H1 (cell line): ENCODE data around the gene FOXD3. TPM values are rescaled to one million over a fixed set of nuclear protein-coding genes. Genes with fewer than 3 reads are reported as not detected.

Source experiments
- CTCF ChIA-PET: fragments of 300-600 bp; sonication (Branson Sonifier 250); formaldehyde crosslinking; loops from one replicate; lab custom pipeline; 2021; ENCODE audit not compliant: partially characterized antibody; lab: Charles Lee
- POLR2A ChIA-PET: fragments of 300-600 bp; sonication (Branson Sonifier 250); formaldehyde crosslinking; loops from one replicate; lab custom pipeline; 2021; ENCODE audit warnings: inconsistent platforms; ENCODE audit not compliant: partially characterized antibody; lab: Charles Lee
- DNase-seq, 2 experiments: peaks; one replicate each; pipeline versions ENCODE4 v3.0.0 to v3.0.0-alpha.2; 2010 to 2022; ENCODE audit warnings: low spot score in 2 of 2, low read depth in 1 of 2, mixed read lengths in 1 of 2
- FAIRE-seq: peaks from 2 replicates; lab custom pipeline; 2011; peaks lifted over from hg19 to GRCh38; lab: Jason Lieb, UNC
- H2AFZ ChIP-seq: 2 replicates; pipeline ENCODE4 v1.8.1; 2012; ENCODE audit warnings: low read length, inconsistent platforms
- H2AK5ac ChIP-seq: 2 replicates; pipeline ENCODE4 v1.6.1; 2013; ENCODE audit warnings: low read depth, low read length
- H2BK120ac ChIP-seq: replicated peaks from 2 replicates; pipeline ENCODE3; 2013; ENCODE audit warnings: low read depth, low read length, inconsistent platforms
- H2BK12ac ChIP-seq: 2 replicates; pipeline ENCODE4 v1.6.1; 2013; ENCODE audit warnings: low read depth, low read length
- H2BK15ac ChIP-seq: 2 replicates; pipeline ENCODE4 v1.6.1; 2013; ENCODE audit warnings: low read length
- H2BK20ac ChIP-seq: 2 replicates; pipeline ENCODE4 v1.6.1; 2013; ENCODE audit warnings: low read length
- H2BK5ac ChIP-seq: 2 replicates; pipeline ENCODE4 v1.6.1; 2013; ENCODE audit warnings: low read depth, low read length
- H3K14ac ChIP-seq: 2 replicates; pipeline ENCODE4 v1.6.1; 2013; ENCODE audit warnings: inconsistent platforms; ENCODE audit not compliant: insufficient read length
- H3K18ac ChIP-seq: 2 replicates; pipeline ENCODE4 v1.6.1; 2013; ENCODE audit warnings: low read length; ENCODE audit errors: extremely low read depth
- H3K23ac ChIP-seq: 2 replicates; pipeline ENCODE4 v1.6.1; 2013; ENCODE audit warnings: inconsistent platforms; ENCODE audit not compliant: insufficient read length
- H3K23me2 ChIP-seq: 2 replicates; pipeline ENCODE4 v1.6.1; 2013; ENCODE audit warnings: low read depth, low read length
- H3K27ac ChIP-seq: 2 replicates; pipeline ENCODE4 v1.6.1; 2011; ENCODE audit warnings: low read depth, low read length, inconsistent platforms
- H3K27me3 ChIP-seq, 4 experiments: replicated peaks in 1 of 4; 1 replicate in 1 of 4; 2 replicates in 3 of 4; pipeline versions ENCODE4 v1.6.1 to v1.8.1; 2011 to 2013; ENCODE audit warnings: low read length in 3 of 4, mild to moderate bottlenecking in 3 of 4, inconsistent platforms in 2 of 4, mixed read lengths in 2 of 4, moderate library complexity in 1 of 4; ENCODE audit not compliant: control insufficient read depth in 3 of 4, insufficient read depth in 3 of 4; ENCODE audit errors: extremely low read depth in 1 of 4
- H3K36me3 ChIP-seq, 4 experiments: 2 replicates each; pipeline versions ENCODE4 v1.6.1 to v1.8.1; 2011 to 2013; ENCODE audit warnings: mild to moderate bottlenecking in 4 of 4, low read length in 3 of 4, moderate library complexity in 2 of 4, control low read depth in 1 of 4, inconsistent platforms in 1 of 4; ENCODE audit not compliant: insufficient read depth in 4 of 4, control insufficient read depth in 2 of 4
- H3K4ac ChIP-seq: replicated peaks from 2 replicates; pipeline ENCODE3; 2013; ENCODE audit warnings: low read length, low read depth, mixed read lengths, inconsistent platforms; ENCODE audit not compliant: insufficient read length
- H3K4me1 ChIP-seq, 4 experiments: replicated peaks in 1 of 4; 1 replicate in 1 of 4; 2 replicates in 3 of 4; pipeline versions ENCODE4 v1.6.1 to v1.8.1; 2011 to 2013; ENCODE audit warnings: low read length in 3 of 4, inconsistent platforms in 2 of 4, mixed read lengths in 1 of 4; ENCODE audit not compliant: insufficient read depth in 4 of 4, control insufficient read depth in 3 of 4
- H3K4me2 ChIP-seq, 2 experiments: 2 replicates each; pipeline versions ENCODE4 v1.6.1 to v1.8.1; 2011 to 2013; ENCODE audit warnings: low read depth in 2 of 2, low read length in 2 of 2, control low read depth in 1 of 2, inconsistent platforms in 1 of 2, mild to moderate bottlenecking in 1 of 2; ENCODE audit not compliant: insufficient read depth in 1 of 2
- H3K4me3 ChIP-seq, 4 experiments: fragments of 200-600, 300-600 bp in 1 of 4; sonication (generic), shearing (Covaris generic), sonication (Bioruptor Twin) in 1 of 4; 2 replicates each; pipeline versions ENCODE4 v1.5.1 to v1.8.1; 2011 to 2016; ENCODE audit warnings: low read length in 4 of 4, low read depth in 3 of 4, control low read depth in 2 of 4, inconsistent platforms in 2 of 4, mild to moderate bottlenecking in 2 of 4, mixed read lengths in 1 of 4, moderate library complexity in 1 of 4; ENCODE audit not compliant: insufficient read depth in 2 of 4; ENCODE audit errors: extremely low read depth in 1 of 4
- H3K56ac ChIP-seq: replicated peaks from 2 replicates; pipeline ENCODE3; 2013; ENCODE audit warnings: low read depth, mild to moderate bottlenecking, mixed read lengths, low read length, inconsistent platforms; ENCODE audit not compliant: insufficient read length
- H3K79me1 ChIP-seq: 2 replicates; pipeline ENCODE4 v1.6.1; 2013; ENCODE audit warnings: low read depth, low read length, control low read depth
- H3K79me2 ChIP-seq, 2 experiments: 2 replicates each; pipeline versions ENCODE4 v1.6.1 to v1.8.1; 2012 to 2013; ENCODE audit warnings: low read length in 2 of 2, mild to moderate bottlenecking in 2 of 2, inconsistent platforms in 1 of 2; ENCODE audit not compliant: insufficient read depth in 2 of 2, control insufficient read depth in 1 of 2
- H3K9ac ChIP-seq, 4 experiments: replicated peaks in 1 of 4; 1 replicate in 1 of 4; 2 replicates in 3 of 4; pipeline versions ENCODE4 v1.6.1 to v1.8.1; 2011 to 2013; ENCODE audit warnings: low read depth in 3 of 4, low read length in 3 of 4, control low read depth in 2 of 4, mild to moderate bottlenecking in 2 of 4, moderate library complexity in 2 of 4, inconsistent platforms in 1 of 4; ENCODE audit errors: extremely low read depth in 1 of 4
- H3K9me3 ChIP-seq, 2 experiments: 2 replicates each; pipeline versions ENCODE4 v1.6.1 to v1.8.1; 2012 to 2013; ENCODE audit warnings: mild to moderate bottlenecking in 2 of 2, moderate library complexity in 2 of 2, control low read depth in 1 of 2, inconsistent platforms in 1 of 2, low read depth in 1 of 2, low read length in 1 of 2, mixed read lengths in 1 of 2; ENCODE audit not compliant: insufficient read depth in 2 of 2
- H4K20me1 ChIP-seq, 2 experiments: replicated peaks in 1 of 2; 2 replicates each; pipeline versions ENCODE3 to v1.8.1; 2011 to 2013; ENCODE audit warnings: inconsistent platforms in 2 of 2, low read length in 2 of 2, mild to moderate bottlenecking in 1 of 2; ENCODE audit not compliant: insufficient read depth in 2 of 2, control insufficient read depth in 1 of 2
- H4K5ac ChIP-seq: 2 replicates; pipeline ENCODE4 v1.6.1; 2013; ENCODE audit warnings: low read length, low read depth, mixed read lengths, inconsistent platforms; ENCODE audit not compliant: insufficient read length
- H4K8ac ChIP-seq: 2 replicates; pipeline ENCODE4 v1.8.0; 2013; ENCODE audit warnings: mild to moderate bottlenecking, moderate library complexity, low read length, inconsistent platforms; ENCODE audit not compliant: insufficient read depth; ENCODE audit errors: extremely low read depth
- H4K91ac ChIP-seq: replicated peaks from 2 replicates; pipeline ENCODE3; 2013; ENCODE audit warnings: low read length, mixed read lengths, inconsistent platforms; ENCODE audit not compliant: insufficient read length
- BRCA1 ChIP-seq: IDR thresholded peaks from 2 replicates; pipeline ENCODE4 v1.6.1; 2012; ENCODE audit warnings: low read depth, low read length, improper control_type of control experiment
- CREB1 ChIP-seq: IDR thresholded peaks from 2 replicates; pipeline ENCODE4 v1.6.1; 2012; ENCODE audit warnings: inconsistent platforms
- EZH2 ChIP-seq: fragments of 200-600 bp; sonication (generic); IDR thresholded peaks from 2 replicates; pipeline ENCODE4 v1.7.1; 2012; ENCODE audit warnings: low read depth, mild to moderate bottlenecking, moderate library complexity, low read length, inconsistent platforms; ENCODE audit not compliant: severe bottlenecking
- FOSL1 ChIP-seq: IDR thresholded peaks from 2 replicates; pipeline ENCODE4 v1.6.1; 2011; ENCODE audit warnings: mild to moderate bottlenecking, low read depth, low read length, moderate library complexity; ENCODE audit not compliant: insufficient read depth
- KDM1A ChIP-seq: fragments of 200-600, 300-600 bp; sonication (generic); IDR thresholded peaks from 2 replicates; pipeline ENCODE4 v1.7.1; 2016; ENCODE audit warnings: mild to moderate bottlenecking, low read length, borderline replicate concordance
- KDM4A ChIP-seq: IDR thresholded peaks from one replicate; pipeline ENCODE4 v1.7.1; 2012; ENCODE audit warnings: low read depth, mild to moderate bottlenecking, moderate library complexity, low read length, inconsistent platforms; ENCODE audit not compliant: severe bottlenecking
- POLR2A ChIP-seq, 2 experiments: IDR thresholded peaks; 1 replicate in 1 of 2; 2 replicates in 1 of 2; pipeline ENCODE4 v1.6.1; 2011; ENCODE audit warnings: low read depth in 2 of 2, low read length in 2 of 2, mild to moderate bottlenecking in 2 of 2; ENCODE audit errors: control extremely low read depth in 1 of 2
- SIN3A ChIP-seq, 2 experiments: IDR thresholded peaks in 1 of 2; conservative IDR thresholded peaks in 1 of 2; 2 replicates each; pipeline ENCODE4 v1.6.1; 2011 to 2012; ENCODE audit warnings: low read length in 2 of 2, improper control_type of control experiment in 1 of 2, low read depth in 1 of 2, mild to moderate bottlenecking in 1 of 2
- TAF1 ChIP-seq: IDR thresholded peaks from 2 replicates; pipeline ENCODE4 v1.6.1; 2011; ENCODE audit warnings: mild to moderate bottlenecking, low read depth, low read length
- TAF7 ChIP-seq: optimal IDR thresholded peaks from 2 replicates; pipeline ENCODE3; 2011; ENCODE audit warnings: low read depth, mild to moderate bottlenecking, inconsistent platforms, low read length, moderate library complexity, borderline replicate concordance
- WGBS, 2 experiments: shearing (Covaris generic) in 1 of 2; methylation state at CpG; one replicate each; pipeline versions ENCODE4 v1.1.6 to v1.1.7; 2013 to 2015; ENCODE audit warnings: low lambda C conversion rate in 2 of 2, mixed read lengths in 2 of 2, inconsistent platforms in 1 of 2, low coverage in 1 of 2, missing lambda C conversion rate in 1 of 2; ENCODE audit not compliant: insufficient replicate concordance in 2 of 2, insufficient coverage in 1 of 2, insufficient read length in 1 of 2; ENCODE audit errors: extremely low coverage in 1 of 2, missing lambda C conversion rate in 1 of 2; 5-methylcytosine and 5-hydroxymethylcytosine counted together
- polyA plus RNA-seq, 7 experiments: library from polyadenylated mRNA; depleted of rRNA in 3 of 7; stranded (reverse) in 5 of 7; unstranded in 2 of 7; fragments of >200 nt in 5 of 7; fragments of 200-250 nt in 2 of 7; gene quantifications; 1 replicate in 5 of 7; 2 replicates in 1 of 7; 4 replicates in 1 of 7; pipeline versions ENCODE4 v1.2.1 to v1.2.3, GENCODE V29; 2011 to 2013; ENCODE audit warnings: missing spikeins in 2 of 7, mixed read lengths in 2 of 7
- total RNA-seq: library from RNA; stranded (reverse); fragmentation: NEBNext Ultra II Directional; extraction: Animal tissue kit (Norgen Biotek cat#: 25700); gene quantifications from 2 replicates; pipeline ENCODE4 v1.2.1, GENCODE V29; 2021
- TF ChIP-seq, protein P1 (sequence below): IDR thresholded peaks from 2 replicates; pipeline ENCODE4 v1.6.1; 2012; ENCODE audit warnings: low read length, inconsistent platforms

The FOXD3 gene
- total and polyA plus RNA-seq, 2 of the 8 experiments (the other 6 are each of a cell fraction or from before 2014, with no cell fraction given): 8.7 to 33.7 TPM

DNA sequence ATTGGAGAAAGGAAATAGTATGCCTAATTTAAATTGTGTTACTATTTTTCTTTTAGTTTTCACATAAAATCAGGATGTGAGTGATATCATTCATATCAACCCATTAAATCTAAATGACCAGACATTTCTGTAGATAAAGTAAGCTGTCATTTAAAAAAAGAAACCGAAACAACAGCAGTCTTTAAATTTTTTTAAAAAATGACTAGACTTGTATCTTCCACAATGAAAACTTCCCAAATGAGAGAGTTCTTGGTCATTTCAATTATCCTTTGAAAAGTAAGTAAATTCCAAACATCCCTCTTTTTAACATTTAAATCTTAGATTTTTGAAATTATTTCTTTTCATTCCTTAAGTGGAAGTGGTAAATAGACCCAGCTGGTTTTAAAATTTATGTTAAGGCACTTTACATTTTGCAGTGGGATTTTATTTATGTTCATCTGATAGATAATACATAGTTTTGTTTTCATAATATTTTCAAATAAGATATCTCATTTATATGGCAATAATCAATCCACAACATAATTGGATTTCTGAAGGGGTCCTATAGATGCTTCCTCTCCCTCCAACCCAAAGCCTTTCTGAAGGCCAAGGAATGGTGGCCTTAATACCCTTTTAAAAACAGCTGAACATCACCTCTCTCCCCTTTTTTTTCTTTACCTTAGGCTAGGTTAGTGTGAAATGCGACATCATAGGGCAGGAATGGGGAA is 3.1 kb downstream of the FOXD3 start:
- POLR2A ChIA-PET: interaction anchor here (2.8 kb wide), 1 partner anchor 8 kb away, joined by 15 read pairs; no protein-coding TSS in a partner anchor
- 15% methylated on average over 2 of the region's 2 CpGs; no CpG with 5 or more reads in 1 of the 2 experiments for whole genome bisulfite sequencing, 2 experiments
- TF ChIP-seq, protein P1, sequence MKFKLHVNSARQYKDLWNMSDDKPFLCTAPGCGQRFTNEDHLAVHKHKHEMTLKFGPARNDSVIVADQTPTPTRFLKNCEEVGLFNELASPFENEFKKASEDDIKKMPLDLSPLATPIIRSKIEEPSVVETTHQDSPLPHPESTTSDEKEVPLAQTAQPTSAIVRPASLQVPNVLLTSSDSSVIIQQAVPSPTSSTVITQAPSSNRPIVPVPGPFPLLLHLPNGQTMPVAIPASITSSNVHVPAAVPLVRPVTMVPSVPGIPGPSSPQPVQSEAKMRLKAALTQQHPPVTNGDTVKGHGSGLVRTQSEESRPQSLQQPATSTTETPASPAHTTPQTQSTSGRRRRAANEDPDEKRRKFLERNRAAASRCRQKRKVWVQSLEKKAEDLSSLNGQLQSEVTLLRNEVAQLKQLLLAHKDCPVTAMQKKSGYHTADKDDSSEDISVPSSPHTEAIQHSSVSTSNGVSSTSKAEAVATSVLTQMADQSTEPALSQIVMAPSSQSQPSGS: no peak
- TF ChIP-seq EZH2 (no peak), TAF1 (no peak), FOSL1 (no peak), KDM4A (no peak), POLR2A (IDR thresholded peaks at IDR 0.05; ENCODE audit: control extremely low read depth in 1 of 2, low read depth in 2 of 2, low read length in 2 of 2) (no peak), KDM1A (no peak), SIN3A (conservative IDR thresholded peaks at IDR 0.05 in 1 of 2, IDR thresholded peaks at IDR 0.05 in 1 of 2; ENCODE audit: low read depth in 1 of 2, low read length in 2 of 2) (no peak), CREB1 (no peak), BRCA1 (no peak), TAF7 (no peak)

More for the DNA sequence above, 3.1 kb downstream of the FOXD3 start:
- Histone ChIP-seq H4K5ac (no peak overlapping the region), H3K36me3 (no peaks in the 10 kb centered on the region), H2BK12ac (no peak overlapping the region), H4K20me1 (peaks cover 0 to 2% of the 10 kb centered on the region in 2 experiments), H3K18ac (no peak overlapping the region), H3K9ac (no peak overlapping the region), H3K56ac (no peak overlapping the region), H2BK120ac (no peak overlapping the region), H2BK15ac (no peak overlapping the region), H2AFZ (no peak overlapping the region), H3K4me2 (peak overlapping the region; percentile 94), H2BK20ac (no peak overlapping the region), H3K27me3 (peaks cover 0 to 74% (median 44%) of the 10 kb centered on the region in 4 experiments; a peak in 5 of 7 replicates), H3K9me3 (no peaks in the 10 kb centered on the region), H3K23me2 (peaks cover 41% of the 10 kb centered on the region), H3K79me1 (no peaks in the 10 kb centered on the region), H3K4me1 (peaks cover 6 to 32% (median 17%) of the 10 kb centered on the region in 4 experiments), H3K79me2 (peaks cover 0 to 24% of the 10 kb centered on the region in 2 experiments; a peak in 3 of 4 replicates), H3K4ac (peak overlapping the region; percentile 28), H3K27ac (no peak overlapping the region), H3K14ac (no peak overlapping the region), H4K91ac (no peak overlapping the region), H2BK5ac (no peak overlapping the region), H3K23ac (no peak overlapping the region), H3K4me3 (peak overlapping the region; percentile 2 to 80 (median 22); a peak in 5 of 8 replicates), H4K8ac (no peak overlapping the region), H2AK5ac (no peak overlapping the region)
- DNase-seq (no peak), FAIRE-seq (no peak)
- CTCF ChIA-PET: interaction anchor here (0.7 to 6.5 kb wide), 10 partner anchors 8 to 262 kb away, joined by 3 to 71 read pairs (median 4); partner anchors contain the start of gene ALG6
